Ascending aorta (tissue), 2 donors: Measurements from ENCODE around the gene PRTN3. TPM values are rescaled to one million over a fixed set of nuclear protein-coding genes. Genes with fewer than 3 reads are reported as not detected.

Source experiments
- DNase-seq, 2 donors: peaks; one replicate each; pipeline ENCODE4 v3.0.0-alpha.2; 2019; ENCODE audit warnings: low spot score in 2 of 2
- H3K27ac ChIP-seq, 2 donors: fragments of 200-600 bp; sonication (generic); one replicate each; pipeline ENCODE4 v1.5.1; 2016 to 2017; ENCODE audit warnings: mild to moderate bottlenecking in 1 of 2
- H3K27me3 ChIP-seq: fragments of 200-600 bp; sonication (generic); one replicate; pipeline ENCODE4 v1.5.1; 2017
- H3K36me3 ChIP-seq, 2 donors: fragments of 200-600 bp; sonication (generic); one replicate each; pipeline ENCODE4 v1.5.1; 2016
- H3K4me1 ChIP-seq, 2 donors: fragments of 200-600 bp; sonication (generic); one replicate each; pipeline ENCODE4 v1.5.1; 2016 to 2017; ENCODE audit warnings: mild to moderate bottlenecking in 1 of 2
- H3K4me3 ChIP-seq, 2 donors: fragments of 200-600 bp; sonication (generic); one replicate each; pipeline ENCODE4 v1.5.1; 2016 to 2017; ENCODE audit warnings: mild to moderate bottlenecking in 1 of 2
- H3K9me3 ChIP-seq, 2 donors: fragments of 200-600 bp; sonication (generic); one replicate each; pipeline ENCODE4 v1.5.1; 2016
- intact Hi-C: fragments of 100-400 bp; cut with DNase I; formaldehyde crosslinking; loops from one replicate; pipeline ENCODE4 v1.15.1; 2023
- total RNA-seq: library from RNA; depleted of rRNA; stranded (reverse); fragments of >200 nt; gene quantifications from one replicate; pipeline ENCODE4 v1.1.0, GENCODE V29; 2016
- TF ChIP-seq, protein P1 (sequence below), 3 experiments: fragments of 200-600 bp in 2 of 3; fragments of 450-650 bp in 1 of 3; sonication (generic) in 2 of 3; IDR thresholded peaks; one replicate each; pipeline ENCODE4 v1.5.1; 2016 to 2019; ENCODE audit warnings: antibody characterized with exemption in 3 of 3, mild to moderate bottlenecking in 1 of 3, moderate library complexity in 1 of 3

Gene PRTN3
- total RNA-seq, 1 donor from 2014 or later: not detected

DNA sequence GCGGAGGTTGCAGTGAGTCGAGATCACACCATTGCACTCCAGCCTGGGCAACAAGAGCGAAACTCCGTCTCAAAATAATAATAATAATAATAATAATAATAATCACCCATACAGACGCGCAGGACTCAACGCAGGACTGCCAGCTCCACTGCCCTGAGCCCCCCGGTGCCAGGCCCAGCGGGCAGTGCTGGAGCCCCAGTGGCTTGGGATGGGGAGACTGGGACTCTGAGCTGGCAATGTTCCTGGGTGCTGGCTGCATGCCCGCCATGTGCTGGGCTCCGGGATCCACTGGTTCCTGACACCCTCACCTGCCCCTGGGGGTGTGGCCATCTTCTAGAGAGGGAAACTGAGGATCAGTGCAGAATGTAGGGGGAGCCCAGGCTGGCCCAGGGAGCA lies 13.5 kb upstream of the PRTN3 start:
- Histone ChIP-seq H3K9me3 (no peaks in the 10 kb centered on the region), H3K36me3 (no peaks in the 10 kb centered on the region), H3K4me3 (no peak overlapping the region), H3K27me3 (peaks cover 13% of the 10 kb centered on the region), H3K4me1 (no peaks in the 10 kb centered on the region), H3K27ac (no peak overlapping the region)
- TF ChIP-seq, protein P1, sequence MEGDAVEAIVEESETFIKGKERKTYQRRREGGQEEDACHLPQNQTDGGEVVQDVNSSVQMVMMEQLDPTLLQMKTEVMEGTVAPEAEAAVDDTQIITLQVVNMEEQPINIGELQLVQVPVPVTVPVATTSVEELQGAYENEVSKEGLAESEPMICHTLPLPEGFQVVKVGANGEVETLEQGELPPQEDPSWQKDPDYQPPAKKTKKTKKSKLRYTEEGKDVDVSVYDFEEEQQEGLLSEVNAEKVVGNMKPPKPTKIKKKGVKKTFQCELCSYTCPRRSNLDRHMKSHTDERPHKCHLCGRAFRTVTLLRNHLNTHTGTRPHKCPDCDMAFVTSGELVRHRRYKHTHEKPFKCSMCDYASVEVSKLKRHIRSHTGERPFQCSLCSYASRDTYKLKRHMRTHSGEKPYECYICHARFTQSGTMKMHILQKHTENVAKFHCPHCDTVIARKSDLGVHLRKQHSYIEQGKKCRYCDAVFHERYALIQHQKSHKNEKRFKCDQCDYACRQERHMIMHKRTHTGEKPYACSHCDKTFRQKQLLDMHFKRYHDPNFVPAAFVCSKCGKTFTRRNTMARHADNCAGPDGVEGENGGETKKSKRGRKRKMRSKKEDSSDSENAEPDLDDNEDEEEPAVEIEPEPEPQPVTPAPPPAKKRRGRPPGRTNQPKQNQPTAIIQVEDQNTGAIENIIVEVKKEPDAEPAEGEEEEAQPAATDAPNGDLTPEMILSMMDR (IDR thresholded peaks at IDR 0.05): no peak
- intact Hi-C loops: no loop called here
- no peak for DNase-seq

DNA sequence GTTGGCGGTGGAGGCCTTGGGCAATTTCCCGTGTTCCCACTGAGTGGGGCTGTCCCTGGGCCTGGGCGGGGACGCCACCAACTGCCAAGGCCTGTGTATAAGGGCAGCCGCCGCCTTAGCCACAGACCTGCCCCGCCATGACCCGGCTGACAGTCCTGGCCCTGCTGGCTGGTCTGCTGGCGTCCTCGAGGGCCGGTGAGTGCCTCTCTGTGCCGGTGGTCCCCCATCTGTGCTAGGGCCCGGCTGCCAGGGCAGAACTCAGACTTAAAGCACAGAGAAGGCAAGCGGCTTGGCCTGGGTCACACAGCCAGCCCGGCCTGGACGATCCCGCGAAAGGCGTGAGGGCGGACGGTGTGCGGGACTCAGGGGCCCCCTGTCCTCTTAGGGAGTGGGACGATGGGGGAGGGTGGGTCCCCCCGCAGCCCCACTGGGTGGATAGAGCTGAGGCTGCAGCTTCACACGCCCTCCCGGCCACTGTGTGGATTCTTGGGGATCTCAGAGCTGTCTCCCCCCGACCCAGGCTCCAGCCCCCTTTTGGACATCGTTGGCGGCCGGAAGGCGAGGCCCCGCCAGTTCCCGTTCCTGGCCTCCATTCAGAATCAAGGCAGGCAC lies 13.0 kb upstream of the PRTN3 start, which contains the start of gene AZU1:
AZU1 (plus strand) TSS at position 128 of the 612 bp plus-strand sequence; CDS start at position 138, 10 bp downstream.
- Histone ChIP-seq H3K9me3 (no peaks in the 10 kb centered on the region), H3K4me3 (no peak within 1 kb of the TSS), H3K27me3 (peaks cover 8% of the 10 kb centered on the region), H3K4me1 (no peaks in the 10 kb centered on the region), H3K36me3 (no peaks in the 10 kb centered on the region), H3K27ac (no peak within 1 kb of the TSS)
- DNase-seq: no peak
- TF ChIP-seq, protein P1 (IDR thresholded peaks at IDR 0.05): no peak
- intact Hi-C loops: no loop called here

DNA sequence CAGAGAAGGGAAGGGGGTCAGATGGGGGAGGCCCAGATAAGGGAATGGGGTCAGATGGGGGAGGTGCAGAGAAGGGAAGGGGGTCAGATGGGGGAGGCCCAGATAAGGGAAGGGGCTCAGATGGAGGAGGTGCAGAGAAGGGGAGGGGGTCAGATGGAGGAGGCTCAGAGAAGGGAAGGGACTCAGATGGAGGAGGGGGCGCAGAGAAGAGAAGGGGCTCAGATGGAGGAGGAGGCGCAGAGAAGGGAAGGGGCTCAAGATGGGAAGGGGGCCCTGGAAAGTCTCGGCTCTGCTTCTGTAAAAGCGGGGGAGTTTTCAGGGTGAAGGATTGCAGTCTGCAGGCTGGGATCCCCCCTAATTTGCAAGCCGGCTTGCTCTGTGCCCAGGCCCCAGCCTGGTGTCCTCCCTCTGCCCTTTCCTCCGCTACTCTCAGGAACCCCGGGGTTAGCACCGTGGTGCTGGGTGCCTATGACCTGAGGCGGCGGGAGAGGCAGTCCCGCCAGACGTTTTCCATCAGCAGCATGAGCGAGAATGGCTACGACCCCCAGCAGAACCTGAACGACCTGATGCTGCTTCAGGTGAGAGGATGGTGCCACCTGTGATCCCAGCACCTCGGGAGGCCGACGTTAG lies 11.6 kb upstream of the PRTN3 start:
- H3K9me3 ChIP-seq: no peaks in the 10 kb centered on the region
- no peak for DNase-seq
- H3K4me3 ChIP-seq: no peak overlapping the region
- H3K27ac ChIP-seq: no peak overlapping the region
- TF ChIP-seq, protein P1 (IDR thresholded peaks at IDR 0.05): no peak
- H3K36me3 ChIP-seq: no peaks in the 10 kb centered on the region
- H3K4me1 ChIP-seq: no peaks in the 10 kb centered on the region
- intact Hi-C loops: no loop called here
- H3K27me3 ChIP-seq: peaks cover 4% of the 10 kb centered on the region

DNA sequence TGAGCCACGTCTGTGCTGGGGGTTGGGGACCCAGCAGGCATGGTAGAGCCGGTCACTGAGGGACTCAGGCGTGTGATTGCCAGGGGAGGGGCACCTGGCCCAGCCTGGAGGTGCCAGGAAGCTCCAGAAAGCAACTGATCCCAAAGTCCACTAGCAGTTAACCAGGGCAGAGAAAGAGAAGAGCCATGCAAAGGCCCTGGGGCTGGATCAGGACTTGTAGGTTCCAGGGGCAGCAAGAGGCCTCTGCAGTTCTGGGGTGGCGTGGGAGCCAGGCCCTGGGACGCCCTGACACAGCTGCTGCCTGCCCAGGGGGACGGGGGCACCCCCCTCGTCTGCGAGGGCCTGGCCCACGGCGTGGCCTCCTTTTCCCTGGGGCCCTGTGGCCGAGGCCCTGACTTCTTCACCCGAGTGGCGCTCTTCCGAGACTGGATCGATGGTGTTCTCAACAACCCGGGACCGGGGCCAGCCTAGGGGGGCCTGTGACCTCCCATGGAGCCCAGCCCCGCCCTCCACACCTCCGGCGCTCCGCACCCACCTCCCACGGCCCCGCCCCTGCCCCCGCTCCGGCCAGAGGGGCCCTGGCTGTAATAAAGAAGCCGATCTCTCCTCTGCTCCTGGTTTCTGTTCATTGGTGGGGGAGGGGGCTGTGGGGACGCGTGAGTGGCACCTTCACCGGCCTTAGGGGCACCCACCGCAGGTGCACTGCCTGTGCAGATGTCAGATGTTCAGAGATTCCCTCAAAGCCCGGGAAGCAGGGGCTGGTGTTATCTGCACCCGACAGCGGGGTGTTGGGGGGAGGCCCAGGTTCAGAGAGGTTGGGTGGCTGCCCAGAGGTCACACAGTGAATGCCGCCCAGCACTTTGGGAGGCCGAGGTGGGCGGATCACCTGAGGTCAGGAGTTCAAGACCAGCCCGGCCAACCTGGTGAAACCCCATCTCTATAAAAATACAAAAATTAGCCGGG lies 9.1 kb upstream of the PRTN3 start:
- Histone ChIP-seq H3K4me3 (no peak overlapping the region), H3K36me3 (no peaks in the 10 kb centered on the region), H3K27ac (no peak overlapping the region), H3K27me3 (peaks cover 4% of the 10 kb centered on the region), H3K9me3 (no peaks in the 10 kb centered on the region), H3K4me1 (no peaks in the 10 kb centered on the region)
- TF ChIP-seq, protein P1 (IDR thresholded peaks at IDR 0.05): no peak
- intact Hi-C loops: no loop called here
- DNase-seq: no peak

DNA sequence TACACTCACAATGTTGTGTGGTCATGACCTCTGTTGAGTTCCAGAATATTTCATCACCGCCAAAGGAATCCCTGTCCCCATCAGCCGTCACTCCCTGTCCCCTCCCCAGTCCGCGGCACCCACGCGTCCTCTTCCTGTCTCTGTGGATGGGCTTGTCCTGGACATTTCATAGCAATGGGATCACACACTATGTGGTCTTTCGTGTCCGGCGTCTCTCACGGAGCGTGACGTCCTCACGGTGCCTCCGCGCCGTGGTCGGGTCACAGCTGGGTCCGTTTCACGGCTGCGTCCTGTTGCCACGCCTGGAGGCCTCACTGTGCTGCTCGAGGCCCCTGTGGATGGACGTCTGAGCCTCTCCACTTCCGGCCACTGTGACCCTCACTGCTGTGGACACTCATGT lies 6.6 kb upstream of the PRTN3 start:
- Histone ChIP-seq H3K36me3 (no peaks in the 10 kb centered on the region), H3K27me3 (peaks cover 4% of the 10 kb centered on the region), H3K27ac (no peak overlapping the region), H3K4me1 (no peaks in the 10 kb centered on the region), H3K4me3 (no peak overlapping the region), H3K9me3 (no peaks in the 10 kb centered on the region)
- no peak for DNase-seq
- TF ChIP-seq, protein P1 (IDR thresholded peaks at IDR 0.05): no peak
- intact Hi-C loops: no loop called here
